Measurements from ENCODE around the gene CXCR1.
A peak's percentile ranks its signal among the peaks of the same experiment; 100 is the strongest.

Gene CXCR1

GRCh38 chr2:218193701-218194100 is 26.9 kb upstream of the CXCR1 start:
- DNase-seq (ENCODE audit: extremely low read depth, low read depth) = no peak
- H3K4me3 ChIP-seq (replicated peaks; ENCODE audit: low read depth, low read length) = no peak overlapping the region
- no peak for TF ChIP-seq CTCF (IDR thresholded peaks at IDR 0.05; ENCODE audit: low read depth, low read length, missing control alignments)

GRCh38 chr2:218192902-218193430 is 26.2 kb upstream of the CXCR1 start:
- TF ChIP-seq CTCF (IDR thresholded peaks at IDR 0.05; ENCODE audit: low read depth, low read length, missing control alignments) = no peak
- H3K4me3 ChIP-seq (replicated peaks; ENCODE audit: low read depth, low read length) = no peak overlapping the region
- no peak for DNase-seq (ENCODE audit: extremely low read depth, low read depth)

GRCh38 chr2:218188528-218188927 is 21.8 kb upstream of the CXCR1 start:
- DNase-seq (ENCODE audit: extremely low read depth, low read depth) = no peak
- no peak overlapping the region for H3K4me3 ChIP-seq (replicated peaks; ENCODE audit: low read depth, low read length)
- no peak for TF ChIP-seq CTCF (IDR thresholded peaks at IDR 0.05; ENCODE audit: low read depth, low read length, missing control alignments)

DNA sequence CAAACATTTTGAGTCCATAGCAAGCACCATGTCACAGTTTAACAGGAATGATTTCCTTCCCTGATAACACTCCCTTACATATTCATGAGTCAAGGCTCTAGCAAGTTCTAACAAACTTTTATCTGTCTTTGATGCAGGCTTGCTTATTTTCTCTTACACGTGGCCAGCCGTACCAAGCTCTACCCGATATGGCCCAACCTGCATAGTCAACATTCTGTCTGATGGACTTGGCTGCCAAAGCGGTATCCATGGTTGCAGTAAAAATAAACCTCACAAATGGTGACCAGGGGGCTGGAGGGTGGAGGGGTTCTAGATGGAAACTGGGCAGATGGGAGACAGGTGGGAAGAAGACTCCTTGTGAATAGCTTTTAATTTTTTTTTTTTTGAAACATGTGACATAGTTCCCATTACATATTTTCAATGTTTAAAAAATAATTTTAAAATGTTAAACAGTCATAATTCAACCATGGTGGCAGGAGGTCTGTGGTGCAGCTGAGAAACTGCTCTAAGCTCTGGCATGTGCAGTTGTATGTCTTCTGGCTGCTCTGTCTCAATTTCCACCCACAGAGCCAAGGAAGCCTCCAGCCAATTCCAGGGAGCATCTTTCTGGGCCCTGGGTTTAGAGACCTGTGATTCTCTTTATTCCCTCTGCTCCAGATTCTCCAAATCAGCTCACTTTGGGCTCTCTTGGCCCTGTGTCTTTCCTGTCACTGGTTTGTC is 20.7 kb upstream of the CXCR1 start:
- no peak for TF ChIP-seq CTCF (IDR thresholded peaks at IDR 0.05; ENCODE audit: low read depth, low read length, missing control alignments)
- no peak overlapping the region for H3K4me3 ChIP-seq (replicated peaks; ENCODE audit: low read depth, low read length)
- DNase-seq (ENCODE audit: extremely low read depth, low read depth) = no peak

GRCh38 chr2:218186876-218187275 is 20.1 kb upstream of the CXCR1 start:
- DNase-seq (ENCODE audit: extremely low read depth, low read depth) = no peak
- no peak overlapping the region for H3K4me3 ChIP-seq (replicated peaks; ENCODE audit: low read depth, low read length)
- no peak for TF ChIP-seq CTCF (IDR thresholded peaks at IDR 0.05; ENCODE audit: low read depth, low read length, missing control alignments)

- DNase-seq (ENCODE audit: extremely low read depth, low read depth) = peak; percentile 45
- no peak overlapping the region for H3K4me3 ChIP-seq (replicated peaks; ENCODE audit: low read depth, low read length)
- peak; percentile 77 for TF ChIP-seq CTCF (IDR thresholded peaks at IDR 0.05; ENCODE audit: low read depth, low read length, missing control alignments)
Observed at GRCh38 chr2:218186355-218186766, 19.6 kb upstream of the CXCR1 start.
